Loucy (cell line): ENCODE data around the gene MACROD2.

Experiments
- H2AFZ ChIP-seq: fragments of 200-600 bp; sonication (generic); 2 replicates; pipeline ENCODE4 v1.6.0; 2016; ENCODE audit warnings: antibody characterized with exemption, mild to moderate bottlenecking, low read length, moderate library complexity
- H3F3A ChIP-seq: fragments of 200-600 bp; 2 replicates; pipeline ENCODE4 v1.6.0; 2016; ENCODE audit warnings: antibody characterized with exemption, low read depth, mild to moderate bottlenecking
- H3K27me3 ChIP-seq: fragments of 200-600 bp; sonication (generic); 2 replicates; pipeline ENCODE4 v1.6.1; 2014; ENCODE audit warnings: low read length, mild to moderate bottlenecking; ENCODE audit not compliant: insufficient read depth, poor library complexity, severe bottlenecking
- H3K36me3 ChIP-seq: fragments of 200-600 bp; sonication (generic); 2 replicates; pipeline ENCODE4 v1.6.1; 2016; ENCODE audit warnings: low read length; ENCODE audit not compliant: insufficient read depth
- H3K4me1 ChIP-seq: fragments of 200-600 bp; sonication (generic); 2 replicates; pipeline ENCODE4 v1.5.1; 2014; ENCODE audit warnings: low read length, mild to moderate bottlenecking; ENCODE audit not compliant: insufficient read depth, poor library complexity, severe bottlenecking
- H3K4me2 ChIP-seq: fragments of 200-600 bp; sonication (generic); 2 replicates; pipeline ENCODE4 v1.6.0; 2014; ENCODE audit warnings: antibody characterized with exemption, low read length, low read depth, mild to moderate bottlenecking; ENCODE audit not compliant: poor library complexity, severe bottlenecking
- H3K4me3 ChIP-seq: fragments of 200-600 bp; sonication (generic); 2 replicates; pipeline ENCODE4 v1.5.1; 2014; ENCODE audit warnings: low read length, mild to moderate bottlenecking, mixed read lengths; ENCODE audit not compliant: poor library complexity, severe bottlenecking
- H3K79me2 ChIP-seq: fragments of 200-600 bp; sonication (generic); 2 replicates; pipeline ENCODE4 v1.6.1; 2014; ENCODE audit warnings: low read length; ENCODE audit not compliant: insufficient read depth
- H3K9ac ChIP-seq: fragments of 200-600 bp; sonication (generic); 2 replicates; pipeline ENCODE4 v1.6.0; 2014; ENCODE audit warnings: mild to moderate bottlenecking, low read depth, low read length, moderate library complexity; ENCODE audit not compliant: poor library complexity, severe bottlenecking
- H3K9me2 ChIP-seq: fragments of 200-600 bp; sonication (generic); replicated peaks from 2 replicates; pipeline ENCODE4 v1.6.1; 2016; ENCODE audit warnings: low read depth, low read length, mixed read lengths
- H3K9me3 ChIP-seq: fragments of 200-600 bp; sonication (generic); 2 replicates; pipeline ENCODE4 v1.6.1; 2014; ENCODE audit warnings: mild to moderate bottlenecking, antibody characterized with exemption, low read length, low read depth; ENCODE audit not compliant: insufficient read depth
- H4K20me1 ChIP-seq: fragments of 200-600 bp; sonication (generic); 2 replicates; pipeline ENCODE4 v1.6.0; 2014; ENCODE audit warnings: antibody characterized with exemption, low read length, mild to moderate bottlenecking; ENCODE audit not compliant: insufficient read depth, poor library complexity, severe bottlenecking
- EZH2phosphoT487 ChIP-seq: fragments of 200-600 bp; IDR thresholded peaks from 2 replicates; pipeline ENCODE4 v1.6.1; 2018; ENCODE audit warnings: antibody characterized with exemption, mild to moderate bottlenecking, moderate library complexity, borderline replicate concordance
- TF ChIP-seq, protein P1 (sequence below): fragments of 200-600 bp; sonication (generic); conservative IDR thresholded peaks from 2 replicates; pipeline ENCODE4 v1.5.1; 2014; ENCODE audit warnings: mild to moderate bottlenecking, antibody characterized with exemption, low read length

The MACROD2 gene

DNA sequence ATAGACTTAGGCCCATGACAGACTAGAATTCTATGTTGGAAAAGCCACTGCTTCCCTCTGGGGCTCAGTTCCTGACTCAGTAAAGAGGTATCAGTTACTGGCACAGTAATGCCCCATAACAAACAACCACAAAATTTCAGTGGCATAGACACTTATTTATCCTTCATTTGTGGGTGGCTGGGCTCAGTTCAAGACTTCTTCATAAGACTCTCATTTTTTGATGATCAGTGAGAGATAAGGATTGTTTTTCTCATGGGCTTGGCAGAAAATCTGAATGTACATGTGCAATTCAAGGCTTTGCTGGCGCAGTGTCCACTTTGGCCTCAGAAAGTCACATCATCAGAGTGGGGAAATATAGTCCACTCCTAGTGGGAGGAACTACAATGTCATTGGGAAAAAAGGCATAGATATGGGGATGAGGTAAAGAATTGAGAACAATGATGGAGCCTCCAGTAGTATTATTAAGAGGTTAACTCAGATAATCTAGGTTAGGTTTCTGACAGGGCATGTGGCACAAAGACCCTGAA lies 726.7 kb downstream of the MACROD2 start:
- H3K79me2 ChIP-seq, result no peaks in the 10 kb centered on the region
- no peaks in the 10 kb centered on the region for H3K4me1 ChIP-seq
- H3K36me3 ChIP-seq, result no peaks in the 10 kb centered on the region
- H3K9me2 ChIP-seq, result no peaks in the 10 kb centered on the region
- TF ChIP-seq, protein P1, sequence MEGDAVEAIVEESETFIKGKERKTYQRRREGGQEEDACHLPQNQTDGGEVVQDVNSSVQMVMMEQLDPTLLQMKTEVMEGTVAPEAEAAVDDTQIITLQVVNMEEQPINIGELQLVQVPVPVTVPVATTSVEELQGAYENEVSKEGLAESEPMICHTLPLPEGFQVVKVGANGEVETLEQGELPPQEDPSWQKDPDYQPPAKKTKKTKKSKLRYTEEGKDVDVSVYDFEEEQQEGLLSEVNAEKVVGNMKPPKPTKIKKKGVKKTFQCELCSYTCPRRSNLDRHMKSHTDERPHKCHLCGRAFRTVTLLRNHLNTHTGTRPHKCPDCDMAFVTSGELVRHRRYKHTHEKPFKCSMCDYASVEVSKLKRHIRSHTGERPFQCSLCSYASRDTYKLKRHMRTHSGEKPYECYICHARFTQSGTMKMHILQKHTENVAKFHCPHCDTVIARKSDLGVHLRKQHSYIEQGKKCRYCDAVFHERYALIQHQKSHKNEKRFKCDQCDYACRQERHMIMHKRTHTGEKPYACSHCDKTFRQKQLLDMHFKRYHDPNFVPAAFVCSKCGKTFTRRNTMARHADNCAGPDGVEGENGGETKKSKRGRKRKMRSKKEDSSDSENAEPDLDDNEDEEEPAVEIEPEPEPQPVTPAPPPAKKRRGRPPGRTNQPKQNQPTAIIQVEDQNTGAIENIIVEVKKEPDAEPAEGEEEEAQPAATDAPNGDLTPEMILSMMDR, result no peak
- TF ChIP-seq EZH2phosphoT487, result no peak
- H4K20me1 ChIP-seq, result no peaks in the 10 kb centered on the region
- H2AFZ ChIP-seq, result no peak overlapping the region
- no peaks in the 10 kb centered on the region for H3K27me3 ChIP-seq
- H3F3A ChIP-seq, result no peaks in the 10 kb centered on the region
- H3K9ac ChIP-seq, result no peak overlapping the region
- no peak overlapping the region for H3K4me3 ChIP-seq
- no peaks in the 10 kb centered on the region for H3K9me3 ChIP-seq
- H3K4me2 ChIP-seq, result no peak overlapping the region

DNA sequence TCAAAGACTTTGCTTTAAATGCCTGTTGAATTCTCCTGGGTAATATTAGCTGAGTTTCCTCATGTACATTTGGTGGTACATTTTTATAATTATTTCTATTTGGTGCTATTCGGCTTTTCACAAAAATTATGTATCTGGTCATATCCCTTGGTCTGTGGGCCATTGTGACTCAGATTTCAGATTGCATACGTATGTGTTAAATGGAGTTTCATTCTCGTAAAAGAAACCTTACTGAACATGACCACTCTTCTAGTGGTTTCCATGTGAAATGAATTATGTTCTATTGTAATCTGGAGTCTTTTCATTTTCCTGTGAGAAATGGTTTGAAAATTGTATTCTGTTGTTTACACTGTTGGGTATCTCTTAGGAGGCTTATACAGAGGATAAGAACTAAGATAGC lies 728.3 kb downstream of the MACROD2 start:
- Histone ChIP-seq H2AFZ (no peak overlapping the region), H3K9me3 (no peaks in the 10 kb centered on the region)

DNA sequence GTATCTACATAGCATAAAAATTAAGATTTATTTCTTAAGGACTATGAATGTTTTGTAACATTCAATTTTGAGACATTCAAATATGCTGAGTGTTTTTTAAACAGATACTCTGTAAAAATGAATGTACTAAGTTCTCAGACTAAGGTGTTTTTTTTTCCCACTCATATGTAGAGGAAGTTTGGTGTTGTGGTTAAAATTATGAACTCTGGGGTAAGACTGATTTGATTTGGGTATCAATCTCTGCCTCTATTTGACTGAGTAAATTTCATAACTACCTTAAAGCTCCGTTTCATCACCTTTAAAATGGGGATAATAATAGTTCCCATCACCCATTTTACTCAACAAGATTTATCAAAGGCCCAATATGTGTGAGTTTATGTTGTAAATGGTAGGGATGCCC lies 728.7 kb downstream of the MACROD2 start:
- Histone ChIP-seq H3K4me3 (no peak overlapping the region), H3K36me3 (no peaks in the 10 kb centered on the region), H4K20me1 (no peaks in the 10 kb centered on the region), H3K79me2 (no peaks in the 10 kb centered on the region), H3K27me3 (no peaks in the 10 kb centered on the region), H3K9ac (no peak overlapping the region), H3F3A (no peaks in the 10 kb centered on the region), H3K9me3 (no peaks in the 10 kb centered on the region), H3K4me1 (no peaks in the 10 kb centered on the region), H3K9me2 (no peaks in the 10 kb centered on the region), H3K4me2 (no peak overlapping the region), H2AFZ (no peak overlapping the region)
- TF ChIP-seq, protein P1, result no peak
- no peak for TF ChIP-seq EZH2phosphoT487

More for the DNA sequence above, 728.3 kb downstream of the MACROD2 start:
- Histone ChIP-seq H3K27me3 (no peaks in the 10 kb centered on the region), H3K4me1 (no peaks in the 10 kb centered on the region), H3K79me2 (no peaks in the 10 kb centered on the region), H3K36me3 (no peaks in the 10 kb centered on the region), H3K4me3 (no peak overlapping the region), H3F3A (no peaks in the 10 kb centered on the region), H4K20me1 (no peaks in the 10 kb centered on the region), H3K9me2 (no peaks in the 10 kb centered on the region), H3K9ac (no peak overlapping the region), H3K4me2 (no peak overlapping the region)
- TF ChIP-seq, protein P1, result no peak
- TF ChIP-seq EZH2phosphoT487, result no peak
